Fibroblast of the aortic adventitia (primary cell): Measurements from ENCODE around the gene SLC2A5. TPM values are rescaled to one million over a fixed set of nuclear protein-coding genes. Genes with fewer than 3 reads are reported as not detected.

Experiments
- DNase-seq: peaks from one replicate; pipeline ENCODE4 v3.0.0-alpha.2; 2010; ENCODE audit warnings: low read depth
- H3K4me3 ChIP-seq: 2 replicates; pipeline ENCODE4 v1.5.1; 2011; ENCODE audit warnings: low read depth, mild to moderate bottlenecking, control low read depth, low read length, moderate library complexity
- CTCF ChIP-seq: IDR thresholded peaks from 2 replicates; pipeline ENCODE4 v1.5.1; 2011; ENCODE audit warnings: mild to moderate bottlenecking, low read length, control low read depth, inconsistent platforms; ENCODE audit not compliant: insufficient read depth
- total RNA-seq: library from RNA; depleted of rRNA; stranded (reverse); fragments of >200 nt; gene quantifications from 2 replicates; pipeline ENCODE4 v1.2.3, GENCODE V29; 2012; ENCODE audit warnings: low replicate concordance

SLC2A5 gene
- total RNA-seq, 1 donor: 0.90 TPM

- H3K4me3 ChIP-seq: no peak overlapping the region
- DNase-seq: no peak
- no peak for TF ChIP-seq CTCF
Observed at GRCh38 chr1:9065213-9065751, 4.2 kb downstream of the SLC2A5 start.

- H3K4me3 ChIP-seq: no peak overlapping the region
- DNase-seq: no peak
- no peak for TF ChIP-seq CTCF
Observed at GRCh38 chr1:9062846-9063245, 6.6 kb downstream of the SLC2A5 start.

- TF ChIP-seq CTCF: no peak
- no peak for DNase-seq
- H3K4me3 ChIP-seq: no peak overlapping the region
Observed at GRCh38 chr1:9062021-9062471, 7.4 kb downstream of the SLC2A5 start.

- TF ChIP-seq CTCF: no peak
- DNase-seq: peak; percentile 25
- no peak overlapping the region for H3K4me3 ChIP-seq
Observed at GRCh38 chr1:9061252-9061960, 8.0 kb downstream of the SLC2A5 start.

GRCh38 chr1:9059891-9060744, 9.3 kb downstream of the SLC2A5 start:
- no peak overlapping the region for H3K4me3 ChIP-seq
- no peak for TF ChIP-seq CTCF
- DNase-seq: no peak

GRCh38 chr1:9058465-9058864, 11.0 kb downstream of the SLC2A5 start:
- DNase-seq: peak; percentile 23
- TF ChIP-seq CTCF: peak; percentile 45
- H3K4me3 ChIP-seq: no peak overlapping the region
